Fibroblast of lung (primary cell): Measurements from ENCODE around the gene SH3TC1. TPM values are rescaled to one million over a fixed set of nuclear protein-coding genes. Genes with fewer than 3 reads are reported as not detected.

Source experiments
- DNase-seq, 2 donors: peaks; one replicate each; pipeline versions ENCODE4 v3.0.0 to v3.0.0-alpha.2; 2010; ENCODE audit warnings: low read depth in 2 of 2
- H2AFZ ChIP-seq: 2 replicates; pipeline ENCODE4 v1.5.1; 2012; ENCODE audit warnings: low read length, control low read depth, inconsistent platforms
- H3K27ac ChIP-seq: 2 replicates; pipeline ENCODE4 v1.5.1; 2011; ENCODE audit warnings: low read length, control low read depth; ENCODE audit not compliant: insufficient read depth
- H3K27me3 ChIP-seq: 2 replicates; pipeline ENCODE4 v1.5.1; 2011; ENCODE audit warnings: mild to moderate bottlenecking, low read length; ENCODE audit not compliant: control insufficient read depth, insufficient read depth
- H3K36me3 ChIP-seq: 2 replicates; pipeline ENCODE4 v1.5.1; 2011; ENCODE audit warnings: low read length; ENCODE audit not compliant: control insufficient read depth, insufficient read depth
- H3K4me1 ChIP-seq: 2 replicates; pipeline ENCODE4 v1.5.1; 2011; ENCODE audit warnings: low read length; ENCODE audit not compliant: control insufficient read depth, insufficient read depth; ENCODE audit errors: extremely low read depth
- H3K4me2 ChIP-seq: 2 replicates; pipeline ENCODE4 v1.5.1; 2011; ENCODE audit warnings: low read length, control low read depth; ENCODE audit not compliant: insufficient read depth; ENCODE audit errors: extremely low read depth
- H3K4me3 ChIP-seq, 4 experiments: fragments of 200-600 bp in 1 of 4; sonication (generic) in 1 of 4; replicated peaks in 1 of 4; 2 replicates each; pipeline ENCODE4 v1.5.1; 2011 to 2016; ENCODE audit warnings: low read length in 4 of 4, low read depth in 3 of 4, mild to moderate bottlenecking in 3 of 4, control low read depth in 2 of 4, inconsistent platforms in 1 of 4, mixed read lengths in 1 of 4; ENCODE audit not compliant: insufficient read depth in 1 of 4; ENCODE audit errors: control extremely low read depth in 1 of 4
- H3K79me2 ChIP-seq: 2 replicates; pipeline ENCODE4 v1.5.1; 2012; ENCODE audit warnings: mild to moderate bottlenecking, low read length, inconsistent platforms; ENCODE audit not compliant: control insufficient read depth, insufficient read depth
- H3K9ac ChIP-seq: 2 replicates; pipeline ENCODE4 v1.5.1; 2011; ENCODE audit warnings: mild to moderate bottlenecking, low read length, control low read depth; ENCODE audit not compliant: insufficient read depth
- H3K9me3 ChIP-seq: 2 replicates; pipeline ENCODE4 v1.5.1; 2012; ENCODE audit warnings: low read depth, low read length; ENCODE audit not compliant: control insufficient read depth, insufficient read depth
- H4K20me1 ChIP-seq: 2 replicates; pipeline ENCODE4 v1.5.1; 2011; ENCODE audit warnings: low read length; ENCODE audit not compliant: control insufficient read depth, insufficient read depth; ENCODE audit errors: extremely low read depth
- CTCF ChIP-seq, 2 donors: IDR thresholded peaks in 1 of 2; conservative IDR thresholded peaks in 1 of 2; 1 replicate in 1 of 2; 2 replicates in 1 of 2; pipeline ENCODE4 v1.5.1; 2011 to 2012; ENCODE audit warnings: low read length in 2 of 2, control low read depth in 1 of 2, inconsistent platforms in 1 of 2, low read depth in 1 of 2, mild to moderate bottlenecking in 1 of 2
- EZH2 ChIP-seq: IDR thresholded peaks from 2 replicates; pipeline ENCODE4 v1.5.1; 2012; ENCODE audit warnings: low read length, control low read depth, mild to moderate bottlenecking; ENCODE audit errors: missing control alignments
- polyA plus RNA-seq, 2 donors: library from polyadenylated mRNA; depleted of rRNA in 1 of 2; stranded (reverse) in 1 of 2; unstranded in 1 of 2; fragments of >200 nt; gene quantifications; 2 replicates each; pipeline ENCODE4 v1.2.1, GENCODE V29; 2011 to 2012; ENCODE audit warnings: missing spikeins in 1 of 2
- total RNA-seq: library from RNA; depleted of rRNA; stranded (reverse); fragments of >200 nt; gene quantifications from 2 replicates; pipeline ENCODE4 v1.2.1, GENCODE V29; 2014

The SH3TC1 gene
- total and polyA plus RNA-seq, 2 donors (not counting 1 experiment from before 2014, with no cell fraction given), result 3.3 to 11.6 TPM

- Histone ChIP-seq H3K79me2 (no peaks in the 10 kb centered on the region), H3K27me3 (no peaks in the 10 kb centered on the region), H3K27ac (no peak overlapping the region), H2AFZ (no peak overlapping the region), H3K9ac (no peak overlapping the region), H3K4me1 (peaks cover 3% of the 10 kb centered on the region), H3K4me3 (no peak overlapping the region), H3K36me3 (no peaks in the 10 kb centered on the region), H3K4me2 (no peak overlapping the region), H3K9me3 (no peaks in the 10 kb centered on the region), H4K20me1 (no peaks in the 10 kb centered on the region)
- TF ChIP-seq CTCF (conservative IDR thresholded peaks at IDR 0.05 in 1 of 2, IDR thresholded peaks at IDR 0.05 in 1 of 2; ENCODE audit: low read depth in 1 of 2, low read length in 2 of 2) (no peak), EZH2 (no peak)
- no peak for DNase-seq
Observed at GRCh38 chr4:8218371-8219031, 19.4 kb downstream of the SH3TC1 start.

GRCh38 chr4:8219236-8219635 is 20.1 kb downstream of the SH3TC1 start:
- H3K27ac ChIP-seq, result no peak overlapping the region
- no peaks in the 10 kb centered on the region for H3K79me2 ChIP-seq
- DNase-seq, result no peak
- no peaks in the 10 kb centered on the region for H3K9me3 ChIP-seq
- no peaks in the 10 kb centered on the region for H4K20me1 ChIP-seq
- no peak overlapping the region for H3K9ac ChIP-seq
- H3K4me3 ChIP-seq, result no peak overlapping the region
- no peaks in the 10 kb centered on the region for H3K36me3 ChIP-seq
- H3K4me1 ChIP-seq, result peaks cover 3% of the 10 kb centered on the region
- TF ChIP-seq CTCF (conservative IDR thresholded peaks at IDR 0.05 in 1 of 2, IDR thresholded peaks at IDR 0.05 in 1 of 2; ENCODE audit: low read depth in 1 of 2, low read length in 2 of 2) (no peak), EZH2 (no peak)
- no peak overlapping the region for H3K4me2 ChIP-seq
- H2AFZ ChIP-seq, result no peak overlapping the region
- no peaks in the 10 kb centered on the region for H3K27me3 ChIP-seq

- no peaks in the 10 kb centered on the region for H4K20me1 ChIP-seq
- no peak overlapping the region for H2AFZ ChIP-seq
- H3K4me2 ChIP-seq, result no peak overlapping the region
- no peak for TF ChIP-seq CTCF (conservative IDR thresholded peaks at IDR 0.05 in 1 of 2, IDR thresholded peaks at IDR 0.05 in 1 of 2; ENCODE audit: low read depth in 1 of 2, low read length in 2 of 2)
- TF ChIP-seq EZH2, result no peak
- no peaks in the 10 kb centered on the region for H3K27me3 ChIP-seq
- no peak overlapping the region for H3K27ac ChIP-seq
- no peaks in the 10 kb centered on the region for H3K36me3 ChIP-seq
- no peaks in the 10 kb centered on the region for H3K9me3 ChIP-seq
- no peaks in the 10 kb centered on the region for H3K4me1 ChIP-seq
- H3K9ac ChIP-seq, result no peak overlapping the region
- DNase-seq, result peak in 1 of 2 donors; percentile 14
- H3K79me2 ChIP-seq, result no peaks in the 10 kb centered on the region
- H3K4me3 ChIP-seq, result no peak overlapping the region
Observed at GRCh38 chr4:8220661-8221450, 21.8 kb downstream of the SH3TC1 start.
